ENCODE results near the gene C6orf132. TPM values are rescaled to one million over a fixed set of nuclear protein-coding genes. Genes with fewer than 3 reads are reported as not detected.
"Not testable (repeated sequence)": the region's sequence is repeated elsewhere in the genome, so short reads cannot be mapped to it uniquely, and the experiment has no call there.

C6orf132 gene
- total and polyA plus RNA-seq, 2 of the 4 experiments (the other 2 are of a cell fraction) = 0.72 to 1.7 TPM

GRCh38 chr6:42152528-42153213 lies 10.3 kb upstream of the C6orf132 start:
- in situ Hi-C loops (cut with MboI; ENCODE audit: low sequenced_read_pairs); H3K9ac ChIP-seq (ENCODE audit: low read depth, low read length); H4K5ac ChIP-seq (ENCODE audit: low read depth, low read length); H3K18ac ChIP-seq (ENCODE audit: low read depth, low read length); DNase-seq; H3K56ac ChIP-seq (ENCODE audit: extremely low read depth, insufficient read depth, low read length); H3K4me1 ChIP-seq (ENCODE audit: control insufficient read depth, insufficient read depth, low read length); H3K9me1 ChIP-seq (ENCODE audit: insufficient read depth, low read length); ATAC-seq (ENCODE audit: low read depth); H3K4ac ChIP-seq (ENCODE audit: low read depth, low read length); H3K79me1 ChIP-seq (ENCODE audit: low read depth in 1 of 2, low read length in 2 of 2); H2BK120ac ChIP-seq (ENCODE audit: low read depth, low read length); POLR2A ChIA-PET (ENCODE audit: unreplicated experiment); H2BK20ac ChIP-seq (ENCODE audit: low read depth, low read length); H2AK9ac ChIP-seq (replicated peaks; ENCODE audit: low read depth, low read length, poor library complexity); dilution Hi-C loops (cut with HindIII; ENCODE audit: low sequenced_read_pairs, unreplicated experiment); H3K4me3 ChIP-seq (ENCODE audit: insufficient read depth, low read depth, low read length); H3K27me3 ChIP-seq (ENCODE audit: control insufficient read depth, insufficient read depth, low read length); H3K27ac ChIP-seq (ENCODE audit: insufficient read depth, low read length); H2AK5ac ChIP-seq (ENCODE audit: low read depth, low read length); intact Hi-C loops (cut with micrococcal nuclease); H3K23ac ChIP-seq (ENCODE audit: low read depth, low read length); CTCF ChIA-PET; BruUV-seq (replicated peaks); H2BK15ac ChIP-seq (ENCODE audit: low read depth, low read length); H4K20me1 ChIP-seq (ENCODE audit: insufficient read depth, low read length); H3K36me3 ChIP-seq (ENCODE audit: control insufficient read depth, insufficient read depth, low read length); H3K4me2 ChIP-seq (ENCODE audit: low read depth, low read length); H4K8ac ChIP-seq (ENCODE audit: low read depth in 2 of 2, low read length in 2 of 2); H3K14ac ChIP-seq (replicated peaks; ENCODE audit: low read depth, low read length); H3K9me3 ChIP-seq (ENCODE audit: control insufficient read depth, insufficient read depth, low read length); H2AFZ ChIP-seq (replicated peaks; ENCODE audit: low read length, poor library complexity); H4K91ac ChIP-seq (ENCODE audit: insufficient read depth, low read depth, low read length); H2BK5ac ChIP-seq (ENCODE audit: low read depth, low read length, poor library complexity, severe bottlenecking): not testable (repeated sequence)
- no CpG with 5 or more reads among the region's 4 CpGs for WGBS, 2 experiments (ENCODE audit: extremely low coverage in 2 of 2, insufficient read length in 1 of 2)

Measured in IMR-90 (cell line).